IMR-90 (cell line): ENCODE data around the gene PACSIN2. TPM values are rescaled to one million over a fixed set of nuclear protein-coding genes. Genes with fewer than 3 reads are reported as not detected.

Experiments
- ATAC-seq: fragments of 200-7000 bp; cut with Tn5 transposase; 2 replicates; pipeline ENCODE4 v1.9.1; 2020; ENCODE audit warnings: low read depth, mild to moderate bottlenecking, moderate library complexity
- BruUV-seq: library from RNA; stranded (reverse); fragments of 400-500 nt; replicated peaks from 2 replicates; lab custom pipeline; 2021; lab: Mats Ljungman, UMichigan
- CTCF ChIA-PET: fragments of 300-600 bp; formaldehyde crosslinking; extraction: SDS; loops from one replicate; lab custom pipeline; 2021; ENCODE audit warnings: antibody characterized with exemption; lab: Yijun Ruan, JAX
- POLR2A ChIA-PET: fragments of 300-600 bp; sonication (Branson Sonifier 250); formaldehyde crosslinking; loops from one replicate; lab custom pipeline; 2022; ENCODE audit warnings: antibody characterized with exemption; ENCODE audit not compliant: unreplicated experiment; lab: Charles Lee
- DNase-seq: peaks from one replicate; pipeline ENCODE4 v3.0.0; 2013
- H2AFZ ChIP-seq: replicated peaks from 2 replicates; pipeline ENCODE3; 2013; ENCODE audit warnings: low read length, mild to moderate bottlenecking; ENCODE audit not compliant: poor library complexity
- H2AK5ac ChIP-seq: 2 replicates; pipeline ENCODE4 v1.6.1; 2013; ENCODE audit warnings: low read depth, low read length, inconsistent platforms
- H2AK9ac ChIP-seq: replicated peaks from 2 replicates; pipeline ENCODE3; 2013; ENCODE audit warnings: mild to moderate bottlenecking, low read depth, low read length, moderate library complexity; ENCODE audit not compliant: poor library complexity
- H2BK120ac ChIP-seq: 2 replicates; pipeline ENCODE4 v1.6.1; 2013; ENCODE audit warnings: low read depth, low read length, inconsistent platforms
- H2BK15ac ChIP-seq: 3 replicates; pipeline ENCODE4 v1.6.1; 2013; ENCODE audit warnings: low read depth, low read length, inconsistent platforms
- H2BK20ac ChIP-seq: 2 replicates; pipeline ENCODE4 v1.6.1; 2013; ENCODE audit warnings: low read depth, mild to moderate bottlenecking, inconsistent platforms, low read length, moderate library complexity
- H2BK5ac ChIP-seq: 2 replicates; pipeline ENCODE4 v1.6.1; 2013; ENCODE audit warnings: mild to moderate bottlenecking, low read depth, low read length, inconsistent platforms; ENCODE audit not compliant: poor library complexity, severe bottlenecking
- H3K14ac ChIP-seq: replicated peaks from 2 replicates; pipeline ENCODE4 v1.6.1; 2013; ENCODE audit warnings: low read depth, low read length, inconsistent platforms
- H3K18ac ChIP-seq: 2 replicates; pipeline ENCODE4 v1.6.1; 2013; ENCODE audit warnings: low read depth, low read length, control low read depth
- H3K23ac ChIP-seq: 2 replicates; pipeline ENCODE4 v1.6.1; 2013; ENCODE audit warnings: low read depth, low read length, inconsistent platforms
- H3K27ac ChIP-seq: 2 replicates; pipeline ENCODE4 v1.5.1; 2013; ENCODE audit warnings: mild to moderate bottlenecking, control low read depth, low read length; ENCODE audit not compliant: insufficient read depth
- H3K27me3 ChIP-seq: 2 replicates; pipeline ENCODE4 v1.6.1; 2013; ENCODE audit warnings: low read length; ENCODE audit not compliant: control insufficient read depth, insufficient read depth
- H3K36me3 ChIP-seq: 2 replicates; pipeline ENCODE4 v1.6.1; 2013; ENCODE audit warnings: low read length, mixed read lengths; ENCODE audit not compliant: control insufficient read depth, insufficient read depth
- H3K4ac ChIP-seq: 2 replicates; pipeline ENCODE4 v1.6.1; 2013; ENCODE audit warnings: low read depth, low read length, inconsistent platforms
- H3K4me1 ChIP-seq: 2 replicates; pipeline ENCODE4 v1.6.1; 2013; ENCODE audit warnings: low read length, mixed read lengths; ENCODE audit not compliant: control insufficient read depth, insufficient read depth
- H3K4me2 ChIP-seq: 2 replicates; pipeline ENCODE4 v1.6.1; 2013; ENCODE audit warnings: low read depth, mild to moderate bottlenecking, control low read depth, low read length, moderate library complexity
- H3K4me3 ChIP-seq: 2 replicates; pipeline ENCODE4 v1.5.1; 2013; ENCODE audit warnings: low read depth, mild to moderate bottlenecking, control low read depth, low read length, moderate library complexity; ENCODE audit not compliant: insufficient read depth
- H3K56ac ChIP-seq: 2 replicates; pipeline ENCODE4 v1.6.1; 2013; ENCODE audit warnings: low read length, inconsistent platforms; ENCODE audit not compliant: insufficient read depth; ENCODE audit errors: extremely low read depth
- H3K79me1 ChIP-seq, 2 experiments: 2 replicates each; pipeline ENCODE4 v1.6.1; 2013; ENCODE audit warnings: low read length in 2 of 2, inconsistent platforms in 1 of 2, low read depth in 1 of 2
- H3K9ac ChIP-seq: 2 replicates; pipeline ENCODE4 v1.6.1; 2013; ENCODE audit warnings: low read depth, low read length, control low read depth
- H3K9me1 ChIP-seq: 2 replicates; pipeline ENCODE4 v1.6.1; 2013; ENCODE audit warnings: low read length, inconsistent platforms; ENCODE audit not compliant: insufficient read depth
- H3K9me3 ChIP-seq: 2 replicates; pipeline ENCODE4 v1.6.1; 2013; ENCODE audit warnings: low read length; ENCODE audit not compliant: control insufficient read depth, insufficient read depth
- H4K20me1 ChIP-seq: 2 replicates; pipeline ENCODE4 v1.6.1; 2013; ENCODE audit warnings: low read length, inconsistent platforms; ENCODE audit not compliant: insufficient read depth
- H4K5ac ChIP-seq: 2 replicates; pipeline ENCODE4 v1.6.1; 2013; ENCODE audit warnings: mild to moderate bottlenecking, low read depth, low read length, control low read depth
- H4K8ac ChIP-seq, 2 experiments: 2 replicates each; pipeline ENCODE4 v1.6.1; 2013; ENCODE audit warnings: low read depth in 2 of 2, low read length in 2 of 2, control low read depth in 1 of 2, inconsistent platforms in 1 of 2
- H4K91ac ChIP-seq: 2 replicates; pipeline ENCODE4 v1.6.1; 2013; ENCODE audit warnings: low read depth, low read length, inconsistent platforms; ENCODE audit not compliant: insufficient read depth
- BHLHE40 ChIP-seq: fragments of 150-350 bp; IDR thresholded peaks from 2 replicates; pipeline ENCODE4 v1.6.1; 2016; ENCODE audit warnings: mild to moderate bottlenecking, low read depth, low read length
- CEBPB ChIP-seq: IDR thresholded peaks from 2 replicates; pipeline ENCODE4 v1.6.1; 2012; ENCODE audit warnings: low read depth, low read length, improper control_type of control experiment
- CTCF ChIP-seq: conservative IDR thresholded peaks from 2 replicates; pipeline ENCODE4 v1.5.1; 2012; ENCODE audit warnings: mild to moderate bottlenecking, low read depth, low read length, improper control_type of control experiment
- MAZ ChIP-seq: IDR thresholded peaks from 2 replicates; pipeline ENCODE4 v1.6.1; 2012; ENCODE audit warnings: low read depth, mild to moderate bottlenecking, low read length, improper control_type of control experiment, moderate library complexity, borderline replicate concordance
- NFE2L2 ChIP-seq: fragments of 150-350 bp; IDR thresholded peaks from 2 replicates; pipeline ENCODE4 v1.6.1; 2016; ENCODE audit warnings: low read depth, mild to moderate bottlenecking, low read length
- POLR2A ChIP-seq: IDR thresholded peaks from 2 replicates; pipeline ENCODE4 v1.6.1; 2012; ENCODE audit warnings: mild to moderate bottlenecking, low read depth, low read length
- RAD21 ChIP-seq: IDR thresholded peaks from 2 replicates; pipeline ENCODE4 v1.6.1; 2012; ENCODE audit warnings: low read length, improper control_type of control experiment
- RCOR1 ChIP-seq: IDR thresholded peaks from 2 replicates; pipeline ENCODE4 v1.6.1; 2012; ENCODE audit warnings: mild to moderate bottlenecking, low read length, improper control_type of control experiment; ENCODE audit not compliant: insufficient replicate concordance
- RFX5 ChIP-seq: IDR thresholded peaks from 2 replicates; pipeline ENCODE4 v1.8.0; 2012; ENCODE audit warnings: low read depth, mild to moderate bottlenecking, low read length, moderate library complexity
- SMC3 ChIP-seq: fragments of 150-350 bp; IDR thresholded peaks from 2 replicates; pipeline ENCODE4 v1.6.1; 2016; ENCODE audit warnings: low read depth, mild to moderate bottlenecking, antibody characterized with exemption, low read length, moderate library complexity
- USF2 ChIP-seq: fragments of 150-350 bp; IDR thresholded peaks from 2 replicates; pipeline ENCODE4 v1.6.1; 2017; ENCODE audit warnings: mild to moderate bottlenecking, antibody characterized with exemption, low read length, low read depth
- WGBS, 2 experiments: methylation state at CpG; one replicate each; pipeline versions ENCODE4 v1.1.5 to v1.1.7; 2013; ENCODE audit warnings: missing lambda C conversion rate in 2 of 2; ENCODE audit not compliant: insufficient read length in 1 of 2; ENCODE audit errors: extremely low coverage in 2 of 2; 5-methylcytosine and 5-hydroxymethylcytosine counted together
- dilution Hi-C: fragments of 300-500 bp; cut with HindIII; formaldehyde crosslinking; loops from one replicate; pipeline ENCODE4 v1.14.3; 2018; ENCODE audit warnings: low sequenced_read_pairs; ENCODE audit not compliant: unreplicated experiment
- in situ Hi-C: fragments of 300-500 bp; cut with MboI; formaldehyde crosslinking; loops from 3 replicates; pipeline ENCODE4 v1.14.3; 2019; ENCODE audit warnings: low sequenced_read_pairs, inconsistent platforms, mixed read lengths
- intact Hi-C: fragments of 100-400 bp; cut with micrococcal nuclease; formaldehyde crosslinking; loops from 2 replicates; pipeline ENCODE4 v1.10.0; 2022
- polyA plus RNA-seq, 3 experiments: library from polyadenylated mRNA; depleted of rRNA; stranded (reverse); fragments of >200 nt; gene quantifications; 2 replicates each; pipeline ENCODE4 v1.2.3, GENCODE V29; 2012; ENCODE audit warnings: low replicate concordance in 1 of 3
- total RNA-seq: library from RNA; depleted of rRNA; stranded (reverse); fragments of >200 nt; gene quantifications from 2 replicates; pipeline ENCODE4 v1.2.3, GENCODE V29; 2012
- TF ChIP-seq, protein P1 (sequence below): fragments of 150-350 bp; IDR thresholded peaks from 2 replicates; pipeline ENCODE4 v1.6.1; 2016; ENCODE audit warnings: low read depth, mild to moderate bottlenecking, low read length, moderate library complexity, borderline replicate concordance

Gene PACSIN2
- total and polyA plus RNA-seq, 2 of the 4 experiments (the other 2 are of a cell fraction): 85.0 to 118 TPM

- DNase-seq (peak; percentile 18), ATAC-seq (no peak)
- Histone ChIP-seq H4K8ac (peak overlapping the region in 1 of 2 experiments; percentile 19; a peak in 1 of 4 replicates), H3K23ac (peak overlapping the region; percentile 28), H2AK9ac (peak overlapping the region; percentile 37), H3K4me3 (no peak overlapping the region), H3K36me3 (no peaks in the 10 kb centered on the region; the same call in 1 of the 2 replicates), H2BK20ac (no peak overlapping the region), H3K18ac (no peak overlapping the region), H4K20me1 (peaks cover 66% of the 10 kb centered on the region), H3K9me1 (peaks cover 58% of the 10 kb centered on the region), H3K27me3 (no peaks in the 10 kb centered on the region), H2BK120ac (no peak overlapping the region), H4K91ac (no peak overlapping the region), H3K4ac (peak overlapping the region; percentile 57), H3K56ac (no peak overlapping the region), H2AFZ (peak overlapping the region; percentile 33), H3K27ac (0 out of 2 replicates have a peak overlapping the region, but pooled peaks have one; percentile 19), H3K4me1 (peaks cover 35% of the 10 kb centered on the region), H3K9me3 (no peaks in the 10 kb centered on the region), H2BK5ac (peak overlapping the region; percentile 42), H3K4me2 (no peak overlapping the region), H3K79me1 (peaks cover 48 to 87% of the 10 kb centered on the region in 2 experiments), H4K5ac (no peak overlapping the region), H2AK5ac (peak overlapping the region; percentile 77), H3K14ac (peak overlapping the region; percentile 51), H2BK15ac (peak overlapping the region; percentile 20; the same call in 1 of the 3 replicates), H3K9ac (no peak overlapping the region)
- in situ Hi-C loops: no loop called here
- ChIA-PET POLR2A (no interaction called here), CTCF (no interaction called here)
- dilution Hi-C loops: no loop called here
- BruUV-seq: no TSS peak
- intact Hi-C loops: loop anchor here (5.0 kb wide), 1 partner anchor 81 kb away; no protein-coding TSS in a partner anchor
- WGBS, 2 experiments: 84 to 100% methylated on average over 1 to 4 of the region's 10 CpGs
- TF ChIP-seq NFE2L2 (no peak), MAZ (no peak), CEBPB (no peak), CTCF (no peak), RFX5 (no peak), USF2 (no peak), RCOR1 (no peak), POLR2A (no peak), RAD21 (no peak), SMC3 (no peak), BHLHE40 (no peak)
- TF ChIP-seq, protein P1, sequence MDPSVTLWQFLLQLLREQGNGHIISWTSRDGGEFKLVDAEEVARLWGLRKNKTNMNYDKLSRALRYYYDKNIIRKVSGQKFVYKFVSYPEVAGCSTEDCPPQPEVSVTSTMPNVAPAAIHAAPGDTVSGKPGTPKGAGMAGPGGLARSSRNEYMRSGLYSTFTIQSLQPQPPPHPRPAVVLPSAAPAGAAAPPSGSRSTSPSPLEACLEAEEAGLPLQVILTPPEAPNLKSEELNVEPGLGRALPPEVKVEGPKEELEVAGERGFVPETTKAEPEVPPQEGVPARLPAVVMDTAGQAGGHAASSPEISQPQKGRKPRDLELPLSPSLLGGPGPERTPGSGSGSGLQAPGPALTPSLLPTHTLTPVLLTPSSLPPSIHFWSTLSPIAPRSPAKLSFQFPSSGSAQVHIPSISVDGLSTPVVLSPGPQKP: no peak
Measured at GRCh38 chr22:42931421-42932196, 83.3 kb downstream of the PACSIN2 start.
